GM08714 (cell line): ENCODE results near the gene RGS17.

Experiments used
- H3K4me3 ChIP-seq: fragments of 200-500 bp; sonication (Bioruptor generic); 2 replicates; pipeline ENCODE4 v1.5.1; 2014; ENCODE audit warnings: mild to moderate bottlenecking, low read length, inconsistent platforms
- ZNF274 ChIP-seq: IDR thresholded peaks from 2 replicates; pipeline ENCODE4 v1.6.1; 2012; ENCODE audit warnings: mild to moderate bottlenecking, low read depth, low read length

Gene RGS17

GRCh38 chr6:153103319-153103655 is 27.8 kb downstream of the RGS17 start:
- no peak overlapping the region for H3K4me3 ChIP-seq
- no peak for TF ChIP-seq ZNF274

DNA sequence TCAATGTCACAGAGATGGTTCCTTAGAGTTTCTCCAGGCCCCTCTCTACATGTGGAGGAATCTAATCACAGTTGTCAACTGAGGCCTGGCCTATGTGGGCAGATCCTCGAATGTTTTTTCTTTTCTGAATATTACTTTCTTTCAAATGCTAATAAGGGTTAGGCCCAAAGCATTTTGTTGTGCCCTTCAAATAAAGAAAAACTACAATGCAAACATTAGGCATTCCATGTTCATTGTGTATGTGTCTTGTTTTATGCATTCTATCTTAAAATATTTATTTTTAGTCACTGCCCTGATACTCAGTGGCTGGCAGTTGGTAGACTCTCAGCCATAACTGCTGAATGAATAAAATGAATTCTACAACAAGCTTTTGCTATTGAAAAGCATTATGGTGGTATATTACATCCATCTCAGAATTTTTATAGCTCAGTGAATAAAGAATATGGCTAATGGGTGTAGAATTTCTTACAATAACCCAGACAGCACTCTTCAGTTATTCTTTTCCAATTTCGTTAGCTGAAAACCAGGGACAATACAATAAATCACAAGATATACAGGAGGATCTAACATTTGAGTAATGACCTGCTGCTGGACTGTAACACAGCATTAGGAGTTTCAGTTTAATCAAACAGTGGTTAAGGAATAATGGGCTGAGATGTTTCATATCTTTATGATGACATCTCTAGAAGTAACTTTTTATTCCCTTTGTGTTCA is 28.3 kb downstream of the RGS17 start:
- TF ChIP-seq ZNF274: no peak

GRCh38 chr6:153101461-153101860 is 29.6 kb downstream of the RGS17 start:
- no peak for TF ChIP-seq ZNF274

More for the DNA sequence above, 28.3 kb downstream of the RGS17 start:
- no peak overlapping the region for H3K4me3 ChIP-seq

GRCh38 chr6:153099636-153100035 is 31.4 kb downstream of the RGS17 start:
- TF ChIP-seq ZNF274: no peak
- H3K4me3 ChIP-seq: no peak overlapping the region

More at GRCh38 chr6:153101461-153101860, 29.6 kb downstream of the RGS17 start:
- H3K4me3 ChIP-seq: no peak overlapping the region

- no peak for TF ChIP-seq ZNF274
- no peak overlapping the region for H3K4me3 ChIP-seq
Observed at GRCh38 chr6:153096792-153097191, 34.3 kb downstream of the RGS17 start.

DNA sequence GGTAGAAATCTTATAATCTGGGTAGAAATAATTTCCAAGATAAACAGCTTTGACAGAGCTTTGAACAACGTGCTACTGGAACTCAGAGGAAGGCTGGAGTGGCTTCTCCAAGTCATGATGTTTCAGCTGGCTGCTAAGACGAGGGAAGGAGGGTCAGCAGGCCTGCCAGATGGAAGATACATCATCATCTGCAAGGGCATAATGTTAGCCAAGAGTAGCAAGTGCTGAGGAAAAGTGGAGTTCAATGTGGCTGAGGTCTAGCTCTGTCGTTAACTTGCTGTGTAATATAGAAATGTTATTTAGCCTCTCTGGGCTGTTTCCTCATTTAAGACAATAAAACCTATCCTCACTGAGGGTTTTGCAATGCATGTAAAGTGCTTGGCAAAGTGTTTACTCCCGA is 35.1 kb downstream of the RGS17 start:
- TF ChIP-seq ZNF274: no peak
- no peak overlapping the region for H3K4me3 ChIP-seq

GRCh38 chr6:153092082-153093013 is 38.7 kb downstream of the RGS17 start:
- H3K4me3 ChIP-seq: no peak overlapping the region
- no peak for TF ChIP-seq ZNF274

- no peak for TF ChIP-seq ZNF274
- H3K4me3 ChIP-seq: no peak overlapping the region
Observed at GRCh38 chr6:153090241-153090930, 40.7 kb downstream of the RGS17 start.

GRCh38 chr6:153088796-153089195 is 42.3 kb downstream of the RGS17 start:
- no peak for TF ChIP-seq ZNF274
- no peak overlapping the region for H3K4me3 ChIP-seq

DNA sequence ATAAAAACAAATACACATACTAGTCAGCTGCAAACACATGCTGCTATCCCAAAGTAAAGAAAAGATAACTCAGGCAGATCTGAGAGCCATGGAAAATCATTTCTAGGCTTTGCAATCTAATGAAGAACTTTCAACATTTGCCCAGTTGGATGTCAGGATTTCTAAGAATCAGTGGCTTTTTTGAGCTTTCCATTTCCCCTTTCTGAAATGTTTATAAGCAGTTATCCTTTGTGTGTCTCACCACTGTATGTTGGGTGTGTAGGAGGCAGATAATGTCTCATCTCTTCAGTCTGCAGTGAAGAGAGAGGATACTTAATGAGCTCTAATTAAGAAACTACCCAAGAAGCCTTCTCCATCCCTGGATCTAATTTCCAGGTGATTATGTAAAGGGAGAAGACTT is 43.6 kb downstream of the RGS17 start:
- no peak for TF ChIP-seq ZNF274
- H3K4me3 ChIP-seq: no peak overlapping the region

DNA sequence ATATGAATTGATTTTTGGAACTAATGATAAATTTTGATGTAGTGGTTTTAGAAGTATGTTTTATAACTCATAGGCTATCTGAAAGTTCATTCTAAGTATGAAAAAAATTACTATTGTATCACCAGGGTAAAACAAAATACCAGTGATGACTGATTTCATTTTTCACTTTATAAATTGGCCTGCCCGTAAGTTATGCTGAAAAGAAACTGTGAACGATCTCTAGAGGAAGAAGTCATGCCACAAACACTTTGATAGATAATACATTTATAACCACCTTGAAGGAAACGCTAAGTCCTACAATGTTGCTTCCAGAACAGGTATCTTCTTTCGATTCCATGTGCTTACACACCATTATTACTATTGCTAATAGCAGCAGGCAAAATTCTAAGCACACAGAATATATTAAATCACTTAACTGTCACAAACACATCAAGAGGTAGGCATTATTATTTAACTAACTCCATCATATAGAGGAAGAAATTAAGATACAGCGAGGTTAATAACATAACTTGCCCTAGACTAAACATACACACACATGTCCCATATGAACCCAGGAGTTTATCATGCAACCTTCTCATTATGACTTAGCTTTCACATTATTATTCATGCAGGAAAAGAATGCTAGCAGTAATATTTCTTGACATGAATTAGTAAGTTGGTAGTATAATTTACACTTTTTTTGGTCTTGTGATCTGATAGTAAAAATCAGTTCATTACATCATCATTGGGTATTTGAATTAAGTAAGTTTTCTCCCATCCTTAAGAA is 44.7 kb downstream of the RGS17 start:
- H3K4me3 ChIP-seq: no peak overlapping the region
- TF ChIP-seq ZNF274: no peak

DNA sequence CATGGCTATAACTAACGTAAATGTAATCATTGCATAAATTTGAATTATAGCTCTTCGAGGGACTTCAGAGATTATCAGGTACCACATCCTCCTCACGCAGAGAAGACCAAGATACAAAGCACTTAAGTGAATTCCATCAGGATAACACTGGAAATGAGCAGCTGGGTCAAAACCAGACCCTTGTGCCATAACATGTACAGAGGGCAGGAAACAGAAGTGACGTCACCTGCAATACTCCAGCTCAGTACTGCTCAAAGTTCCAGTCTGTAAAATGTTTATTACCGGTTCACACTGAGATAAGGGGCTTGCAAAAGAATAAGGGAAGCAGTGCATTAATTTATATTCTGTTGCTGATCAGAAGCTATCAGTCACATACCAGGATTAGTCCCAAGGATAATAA is 45.8 kb downstream of the RGS17 start:
- no peak overlapping the region for H3K4me3 ChIP-seq
- TF ChIP-seq ZNF274: no peak

DNA sequence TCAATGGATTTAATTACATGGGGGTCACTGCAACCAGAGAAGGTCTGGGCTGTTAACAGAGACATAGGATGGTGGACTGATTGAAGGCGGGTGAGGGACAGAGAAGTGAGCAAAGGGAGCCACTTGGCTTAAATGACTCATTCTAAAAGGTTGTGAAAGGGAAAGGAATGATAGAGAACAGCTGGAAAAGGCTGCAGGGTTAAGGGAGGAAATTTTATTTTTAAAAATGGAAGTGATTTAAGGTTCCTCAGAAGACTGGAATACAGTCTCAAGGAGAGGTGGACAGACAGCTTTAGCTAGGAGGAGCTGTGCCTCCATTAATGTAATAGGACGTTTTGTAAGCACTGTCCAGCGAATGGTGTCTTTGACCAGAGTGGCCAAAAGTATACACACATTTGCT is 46.7 kb downstream of the RGS17 start:
- TF ChIP-seq ZNF274: no peak
- H3K4me3 ChIP-seq: no peak overlapping the region

GRCh38 chr6:153083869-153084268 is 47.2 kb downstream of the RGS17 start:
- TF ChIP-seq ZNF274: no peak
- H3K4me3 ChIP-seq: no peak overlapping the region
